ENCODE data around the gene CARM1.
"Not testable (repeated sequence)": the region's sequence is repeated elsewhere in the genome, so short reads cannot be mapped to it uniquely, and the experiment has no call there.

Gene CARM1

DNA sequence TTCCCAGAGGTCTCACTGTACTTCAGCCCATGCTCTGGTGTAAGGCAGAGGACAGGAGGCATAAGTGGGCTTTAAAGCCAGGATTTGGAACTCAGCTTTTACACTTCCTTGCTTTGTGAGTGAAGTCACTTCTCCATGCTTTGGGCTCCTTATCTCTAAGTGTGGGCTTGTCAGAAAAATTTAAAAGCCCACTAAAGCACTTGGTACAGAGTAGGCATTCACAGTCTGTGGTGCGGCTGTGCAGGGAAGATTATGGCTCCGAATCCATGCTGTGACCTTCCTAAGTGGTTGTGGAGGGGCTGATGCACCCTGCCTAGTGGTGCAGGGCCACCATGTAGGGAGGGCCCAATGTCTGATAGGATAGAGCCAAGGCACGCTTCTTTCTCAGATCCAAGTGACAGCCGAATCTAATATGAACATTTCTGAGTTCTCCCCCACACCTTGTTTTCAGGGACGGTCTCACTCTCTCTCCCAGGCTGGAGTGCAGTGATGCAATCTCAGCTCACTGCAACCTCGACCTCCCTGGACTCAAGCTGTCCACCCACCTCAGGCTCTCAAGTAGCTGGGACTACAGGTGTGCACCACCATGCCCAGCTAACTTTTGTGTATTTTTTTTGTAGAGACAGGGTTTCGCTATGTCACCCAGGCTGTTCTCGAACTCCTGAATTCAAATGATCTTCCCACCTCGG is 64.2 kb downstream of the CARM1 start:
- DNase-seq: no peak

DNA sequence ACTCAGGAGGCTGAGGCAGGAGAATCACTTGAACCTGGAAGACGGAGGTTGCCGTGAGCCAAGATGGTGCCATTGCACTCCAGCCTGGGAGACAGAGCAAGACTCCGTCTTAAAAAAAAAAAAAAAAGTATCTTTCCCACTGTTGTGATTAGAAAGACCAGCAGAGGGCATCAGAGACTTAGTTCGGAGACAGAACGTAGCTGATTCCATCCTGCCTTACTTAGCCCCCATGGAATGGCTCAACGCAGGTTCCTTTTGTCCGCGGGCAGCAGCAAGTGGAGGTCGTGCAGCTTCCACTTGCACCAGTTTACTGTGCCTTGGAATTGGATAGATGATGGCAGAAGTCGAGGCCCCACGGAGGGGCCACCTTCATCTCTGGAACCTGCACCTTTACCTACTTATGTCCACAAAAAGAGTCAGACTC is 65.3 kb downstream of the CARM1 start:
- DNase-seq: peak; percentile 64

- not testable (repeated sequence) for DNase-seq
These were observed 70.3 kb downstream of the CARM1 start for GRCh38 chr19:10941649-10942048.

DNA sequence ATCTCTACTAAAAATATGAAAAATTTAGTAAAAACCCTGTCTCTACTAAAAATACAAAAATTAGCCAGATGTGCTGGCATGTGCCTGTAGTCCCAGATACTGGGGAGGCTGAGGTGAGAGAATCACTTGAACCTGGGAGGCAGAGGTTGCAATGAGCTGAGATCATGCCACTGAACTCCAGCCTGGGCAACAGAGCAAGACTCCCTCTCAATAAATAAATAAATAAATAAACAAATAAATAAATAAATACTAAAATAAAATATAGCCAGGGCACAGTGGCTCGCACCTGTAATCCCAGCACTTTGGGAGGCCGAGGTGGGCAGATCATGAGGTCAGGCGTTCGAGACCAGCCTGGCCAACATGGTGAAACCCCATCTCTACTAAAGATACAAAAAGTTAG is 72.1 kb downstream of the CARM1 start:
- not testable (repeated sequence) for DNase-seq

GRCh38 chr19:10945264-10945663 is 73.9 kb downstream of the CARM1 start:
- DNase-seq: no peak

- DNase-seq: no peak
These were observed 75.8 kb downstream of the CARM1 start for GRCh38 chr19:10946958-10947657.

- no peak for DNase-seq
These were observed 81.5 kb downstream of the CARM1 start for GRCh38 chr19:10952809-10953208.

DNA sequence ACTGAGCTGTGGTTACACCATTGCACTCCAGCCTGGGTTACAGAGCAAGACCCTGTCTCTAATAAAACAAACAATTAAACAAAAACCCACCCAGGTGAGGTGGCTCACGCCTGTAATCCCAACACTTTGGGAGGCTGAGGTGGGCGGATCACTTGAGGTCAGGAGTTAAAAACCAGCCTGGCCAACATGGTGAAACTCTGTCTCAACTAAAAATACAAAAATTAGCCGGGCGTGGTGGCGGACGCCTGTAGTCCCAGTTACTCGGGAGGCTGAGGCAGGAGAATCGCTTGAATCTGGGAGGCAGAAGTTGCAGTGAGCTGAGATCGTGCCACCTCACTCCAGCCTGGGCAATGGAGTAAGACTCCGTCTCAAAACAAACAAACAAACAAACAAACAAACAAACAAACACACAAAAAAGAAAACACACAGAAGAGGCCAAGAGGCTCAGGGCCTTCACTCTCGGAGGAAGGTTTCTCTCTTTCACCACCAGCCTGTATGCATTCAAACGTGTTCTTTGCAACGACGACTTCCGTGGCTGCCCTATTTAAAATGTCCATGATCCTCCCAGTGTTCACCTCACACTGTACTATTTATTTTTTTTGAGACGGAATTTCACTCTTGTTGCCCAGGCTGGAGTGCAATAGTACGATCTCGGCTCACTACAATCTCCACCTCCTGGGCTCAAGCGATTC is 88.1 kb downstream of the CARM1 start:
- not testable (repeated sequence) for DNase-seq

DNA sequence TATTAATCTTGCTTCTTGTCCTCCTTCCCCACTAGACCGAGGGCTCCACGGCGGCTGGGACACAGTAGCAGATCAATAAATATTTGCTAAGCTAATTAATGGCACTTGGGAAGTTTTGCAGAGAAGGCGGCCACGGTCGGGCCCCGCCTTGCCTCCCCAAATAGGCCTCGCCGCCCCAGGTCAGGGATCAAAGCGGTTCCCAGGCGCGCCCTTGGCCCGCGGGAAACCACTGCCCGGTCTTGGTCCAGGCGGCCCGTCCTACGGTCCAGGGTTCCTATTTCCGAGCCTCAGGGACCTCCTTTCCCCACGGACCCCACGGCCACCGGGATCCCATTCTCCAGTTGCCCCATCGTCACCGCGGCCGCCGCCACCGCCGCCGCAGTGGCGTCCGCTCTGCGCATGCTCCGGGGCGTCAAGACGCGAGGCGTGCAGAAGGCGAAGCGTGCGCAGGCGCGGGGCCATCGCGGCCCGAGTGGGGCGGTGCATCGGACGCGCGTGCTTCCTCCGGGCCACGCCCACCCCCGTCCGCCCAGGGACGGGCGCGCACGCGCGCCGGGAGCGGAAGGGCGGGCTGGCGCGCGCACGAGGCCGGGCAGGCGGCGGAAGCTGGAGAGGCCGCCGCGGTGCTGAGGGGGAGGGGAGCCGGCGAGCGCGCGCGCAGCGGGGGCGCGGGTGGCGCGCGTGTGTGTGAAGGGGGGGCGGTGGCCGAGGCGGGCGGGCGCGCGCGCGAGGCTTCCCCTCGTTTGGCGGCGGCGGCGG is 89.1 kb downstream of the CARM1 start, which contains the start of gene SMARCA4:
Gene SMARCA4, plus strand, starts transcription at position 717 of the 759 bp plus-strand sequence. CDS start 23,122 bp downstream, outside the sequence.
- peak; percentile 98 for DNase-seq

DNA sequence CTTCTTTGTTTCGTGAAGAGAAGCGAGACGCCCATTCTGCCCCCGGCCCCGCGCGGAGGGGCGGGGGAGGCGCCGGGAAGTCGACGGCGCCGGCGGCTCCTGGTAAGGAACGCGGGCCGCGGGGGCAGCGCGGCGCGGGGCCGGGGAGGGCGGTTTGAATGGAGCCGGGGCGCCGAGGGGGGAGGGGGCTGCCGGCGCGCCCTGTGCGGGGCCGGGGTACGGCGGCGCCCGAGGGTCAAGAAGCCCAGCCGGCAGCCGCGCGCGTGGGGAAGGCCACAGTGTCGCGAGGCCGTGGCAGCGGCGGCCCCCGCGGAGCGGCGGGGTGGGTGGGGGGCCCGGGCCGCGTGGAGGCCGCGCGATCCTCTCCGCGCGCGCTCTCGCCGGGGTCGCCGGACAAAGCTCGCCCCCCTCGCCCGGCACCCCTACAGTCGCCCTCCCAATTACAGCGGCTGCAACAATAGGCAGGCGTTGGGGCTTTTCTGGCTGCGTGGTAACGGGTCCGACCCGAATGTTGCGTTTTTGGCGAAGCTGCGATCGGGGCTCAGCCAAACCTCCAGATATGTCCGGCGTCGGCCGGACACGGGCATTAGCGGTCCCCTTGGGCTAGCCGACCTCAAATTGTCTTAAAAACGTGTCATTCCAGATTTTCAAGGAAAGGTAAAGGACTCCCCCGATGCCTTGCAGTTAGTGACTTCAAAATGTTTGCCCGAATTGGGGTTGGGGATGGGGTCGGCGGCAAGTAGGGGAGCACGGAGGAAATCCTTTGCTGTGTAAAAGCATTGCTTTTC is 89.9 kb downstream of the CARM1 start:
- DNase-seq: peak; percentile 27

GRCh38 chr19:10962863-10963262 is 91.5 kb downstream of the CARM1 start:
- no peak for DNase-seq

DNA sequence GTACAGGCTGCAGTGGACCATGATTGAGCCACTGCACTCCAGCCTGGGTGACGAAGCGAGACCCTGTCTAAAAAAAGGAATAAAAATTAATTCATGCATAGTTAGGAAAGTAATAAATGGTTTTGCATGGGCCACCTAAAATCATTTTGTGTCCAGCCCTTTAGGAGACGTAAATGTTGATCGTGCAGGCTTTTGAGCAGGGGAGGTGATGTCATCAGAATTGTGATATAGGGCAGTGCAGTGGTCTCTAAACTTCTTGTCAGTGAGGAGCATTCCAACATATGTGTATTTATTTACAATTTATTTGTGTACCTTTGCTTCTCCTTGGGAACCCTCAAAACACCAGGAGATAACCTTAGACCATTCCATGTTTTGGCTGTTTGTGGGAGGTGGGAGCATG is 92.5 kb downstream of the CARM1 start:
- no peak for DNase-seq

GRCh38 chr19:10964903-10965302 is 93.5 kb downstream of the CARM1 start:
- no peak for DNase-seq

DNA sequence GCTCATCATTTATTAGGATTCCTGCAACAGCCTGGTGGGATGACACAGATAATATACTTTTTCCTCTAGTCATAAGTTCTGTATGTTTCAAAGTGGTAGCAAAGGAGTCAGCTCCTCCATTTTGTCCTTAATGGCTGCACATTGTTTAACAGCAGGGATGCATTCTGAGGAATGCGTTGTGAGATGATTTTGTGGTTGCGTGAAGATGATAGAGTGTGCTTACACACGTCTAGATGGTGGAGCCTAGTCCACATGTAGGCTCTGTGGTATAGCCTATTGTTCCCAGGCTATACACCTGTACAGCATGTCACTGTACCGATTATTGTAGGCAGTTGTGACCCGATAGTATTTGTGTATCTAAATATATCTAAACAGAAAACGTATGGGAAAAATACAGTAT is 94.0 kb downstream of the CARM1 start:
- no peak for DNase-seq

GRCh38 chr19:10966809-10967208 is 95.5 kb downstream of the CARM1 start:
- no peak for DNase-seq

DNA sequence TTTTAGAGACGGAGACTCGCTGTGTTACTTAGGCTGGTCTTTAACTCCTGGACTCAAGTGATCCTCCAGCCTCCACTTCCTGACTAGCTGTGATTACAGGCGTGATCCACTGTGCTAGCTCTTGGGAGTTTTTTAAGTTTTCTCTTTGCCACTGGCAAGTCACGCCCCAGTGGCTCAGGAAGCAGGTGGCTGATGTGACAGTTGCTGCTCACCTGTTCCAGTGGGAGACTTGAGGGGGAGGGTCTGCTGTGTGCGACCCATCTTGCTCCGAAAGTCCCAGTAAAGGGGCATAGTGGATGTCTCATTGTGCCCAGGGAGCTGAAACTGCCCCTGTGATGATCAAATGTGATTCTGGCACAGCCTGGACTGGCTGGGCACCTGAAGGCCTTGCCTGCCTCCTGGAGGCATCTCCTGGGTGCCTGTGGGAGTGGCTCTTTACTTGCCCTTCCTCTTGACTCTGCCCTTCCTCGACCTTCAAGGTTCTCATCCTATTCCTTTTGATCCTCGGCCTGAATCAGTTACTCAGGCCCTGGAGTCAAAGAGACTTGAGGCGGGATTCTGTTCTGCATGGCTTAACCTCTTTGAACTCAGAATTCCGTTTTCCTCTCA is 97.3 kb downstream of the CARM1 start:
- no peak for DNase-seq

- no peak for DNase-seq
These were observed 99.9 kb downstream of the CARM1 start for GRCh38 chr19:10971107-10971726.
